ENCODE data around the gene CXCR5. TPM values are rescaled to one million over a fixed set of nuclear protein-coding genes. Genes with fewer than 3 reads are reported as not detected.

CXCR5 gene
- total RNA-seq, 1 donor from 2014 or later: 0.09 TPM

DNA sequence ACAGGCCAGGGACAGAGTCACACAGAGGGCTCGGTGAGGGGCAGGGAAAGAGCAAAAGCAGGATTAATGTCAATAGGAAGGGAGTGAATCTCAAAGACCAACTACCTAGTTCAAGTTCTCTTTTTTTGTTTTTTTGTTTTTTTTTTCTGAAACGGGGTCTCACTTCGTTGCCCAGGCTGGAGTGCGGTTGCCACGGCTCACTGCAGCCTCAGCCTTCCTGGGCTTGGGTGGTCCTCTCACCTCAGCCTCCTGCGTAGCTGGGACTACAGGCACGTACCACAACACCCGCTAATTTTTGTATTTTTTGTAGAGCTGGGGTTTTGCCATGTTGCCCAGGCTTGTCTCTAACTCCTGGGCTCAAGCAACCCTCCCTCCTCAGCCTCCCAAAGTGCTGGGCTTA is 51.7 kb downstream of the CXCR5 start:
- intact Hi-C loops (cut with DNase I): no loop called here
- Histone ChIP-seq H3K4me3 (no peak overlapping the region), H3K9me3 (no peaks in the 10 kb centered on the region), H3K27me3 (ENCODE audit: low read depth) (no peaks in the 10 kb centered on the region), H3K36me3 (no peaks in the 10 kb centered on the region), H3K27ac (no peak overlapping the region), H3K4me1 (peaks cover 4% of the 10 kb centered on the region)
- no peak for DNase-seq
- ATAC-seq: no peak
- TF ChIP-seq CTCF (IDR thresholded peaks at IDR 0.05): no peak

DNA sequence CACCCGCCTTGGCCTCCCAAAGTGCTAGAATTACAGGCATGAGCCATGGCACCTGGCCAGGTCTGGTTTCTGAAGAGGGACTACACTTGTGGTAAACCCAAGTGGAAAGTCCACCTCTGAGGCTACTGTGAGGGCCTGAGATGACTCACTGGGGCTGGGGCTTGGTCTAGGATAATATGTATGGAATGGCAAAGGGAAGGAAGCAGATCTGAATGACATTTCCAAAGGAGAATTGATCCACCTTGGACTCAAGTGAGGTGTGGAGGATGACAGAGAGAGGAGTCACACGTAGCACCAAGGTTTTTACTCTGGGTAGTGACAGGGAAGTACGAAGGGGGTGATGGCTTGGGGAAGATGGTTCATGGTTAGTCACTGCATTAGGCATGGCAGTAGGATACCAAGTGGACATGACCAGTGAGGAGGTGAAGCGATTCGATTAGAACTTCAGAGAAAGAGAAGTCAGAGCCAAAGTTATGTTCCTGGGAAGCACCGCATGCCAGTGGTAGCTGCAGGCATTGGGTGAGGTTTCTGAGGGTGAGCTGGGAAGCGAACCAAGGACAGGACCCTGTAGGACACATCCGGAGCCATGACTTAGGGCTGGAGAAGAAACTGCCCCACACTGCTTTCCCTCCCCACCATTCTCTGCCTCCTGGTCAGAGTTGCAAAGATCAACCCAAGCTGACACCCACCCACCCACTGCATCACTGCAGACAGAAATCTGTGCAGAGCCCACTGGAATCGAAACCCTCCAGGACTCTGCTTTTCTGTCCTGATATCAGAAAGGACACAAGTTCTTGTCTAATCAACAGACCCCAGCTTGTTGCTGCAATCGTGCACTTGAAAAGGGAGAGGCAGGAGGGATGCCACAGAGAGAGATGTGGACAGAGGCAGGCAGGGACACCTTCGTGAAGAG is 55.1 kb downstream of the CXCR5 start:
- no peaks in the 10 kb centered on the region for H3K36me3 ChIP-seq
- intact Hi-C loops (cut with DNase I): no loop called here
- H3K4me3 ChIP-seq: no peak overlapping the region
- H3K27me3 ChIP-seq (ENCODE audit: low read depth): no peaks in the 10 kb centered on the region
- no peak overlapping the region for H3K27ac ChIP-seq
- no peaks in the 10 kb centered on the region for H3K4me1 ChIP-seq
- peak; percentile 74 to 76 for ATAC-seq
- no peak for TF ChIP-seq CTCF (IDR thresholded peaks at IDR 0.05)
- DNase-seq: peak; percentile 75
- no peaks in the 10 kb centered on the region for H3K9me3 ChIP-seq

DNA sequence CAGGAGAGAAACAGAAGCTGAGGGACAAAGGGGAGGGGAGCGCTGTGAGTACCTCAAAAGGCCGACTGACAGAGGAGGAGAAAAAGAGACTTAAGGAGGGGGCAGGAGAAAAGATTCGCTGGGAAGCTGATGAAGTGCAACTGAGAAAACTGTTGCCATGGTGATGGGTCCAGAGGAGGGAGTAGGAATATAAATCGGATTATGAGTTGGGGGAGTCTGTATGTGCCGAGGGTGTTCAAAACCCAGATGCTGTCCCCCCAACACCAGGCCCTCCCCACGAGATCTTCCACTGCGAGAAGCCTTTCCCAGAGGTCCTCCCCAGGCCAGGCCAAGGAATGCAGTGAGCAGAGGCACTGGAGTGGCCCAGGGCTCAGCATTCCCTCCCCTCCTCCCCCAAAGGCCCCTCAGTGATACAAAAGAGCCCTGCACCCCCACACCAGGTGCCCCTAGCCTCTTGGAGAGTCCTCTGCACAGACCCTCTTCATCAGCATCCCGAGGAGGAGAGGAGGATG is 55.8 kb downstream of the CXCR5 start:
- ATAC-seq (no peak), DNase-seq (no peak)
- Histone ChIP-seq H3K36me3 (no peaks in the 10 kb centered on the region), H3K4me1 (no peaks in the 10 kb centered on the region), H3K4me3 (no peak overlapping the region), H3K27me3 (ENCODE audit: low read depth) (peaks cover 3% of the 10 kb centered on the region), H3K27ac (no peak overlapping the region), H3K9me3 (no peaks in the 10 kb centered on the region)
- intact Hi-C loops (cut with DNase I): no loop called here
- no peak for TF ChIP-seq CTCF (IDR thresholded peaks at IDR 0.05)

- intact Hi-C loops (cut with DNase I): no loop called here
- ATAC-seq (peak; percentile 18 to 35), DNase-seq (no peak)
Measured at GRCh38 chr11:118939953-118940598, 56.4 kb downstream of the CXCR5 start.

DNA sequence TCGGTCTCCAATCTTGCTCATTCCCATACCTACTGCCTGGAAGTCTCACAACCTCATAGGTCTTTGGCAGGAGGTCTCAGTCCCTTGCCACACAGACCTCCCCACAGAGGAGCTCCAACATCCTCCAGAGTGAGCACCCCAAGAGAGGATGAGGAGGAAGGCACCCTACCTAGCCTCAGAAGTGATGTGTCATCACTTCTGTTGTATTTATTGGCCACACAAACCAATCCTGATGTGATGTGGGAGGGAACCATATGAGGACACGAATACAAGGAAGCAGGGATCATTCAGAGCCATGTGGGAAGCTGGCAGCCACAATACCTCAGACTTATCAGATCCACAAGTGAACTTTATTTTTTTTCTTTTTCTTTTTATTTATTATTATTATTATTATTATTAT is 63.4 kb downstream of the CXCR5 start:
- peaks cover 10% of the 10 kb centered on the region for H3K27me3 ChIP-seq (ENCODE audit: low read depth)
- H3K36me3 ChIP-seq: no peaks in the 10 kb centered on the region
- H3K4me1 ChIP-seq: no peaks in the 10 kb centered on the region
- no peak for TF ChIP-seq CTCF (IDR thresholded peaks at IDR 0.05)
- ATAC-seq (no peak), DNase-seq (no peak)
- H3K27ac ChIP-seq: no peak overlapping the region
- intact Hi-C loops (cut with DNase I): no loop called here
- no peaks in the 10 kb centered on the region for H3K9me3 ChIP-seq
- no peak overlapping the region for H3K4me3 ChIP-seq

More at GRCh38 chr11:118939953-118940598, 56.4 kb downstream of the CXCR5 start:
- no peaks in the 10 kb centered on the region for H3K36me3 ChIP-seq
- no peaks in the 10 kb centered on the region for H3K9me3 ChIP-seq
- no peak overlapping the region for H3K4me3 ChIP-seq
- no peak overlapping the region for H3K27ac ChIP-seq
- peaks cover 3% of the 10 kb centered on the region for H3K27me3 ChIP-seq (ENCODE audit: low read depth)
- no peaks in the 10 kb centered on the region for H3K4me1 ChIP-seq
- no peak for TF ChIP-seq CTCF (IDR thresholded peaks at IDR 0.05)

Small RNA genes lying within 50 kb of the gene (microRNA-seq; reads per million reads assigned to microRNA genes)
- 1.5 reads per million for gene MIR4492 (ENCODE audit: borderline number of aligned reads)

Other genes starting within 250 kb of the CXCR5 start
- gene TREH, start 204.2 kb upstream of the CXCR5 start, total RNA-seq: 0.30 TPM
- gene DDX6, start 92.7 kb upstream of the CXCR5 start, total RNA-seq: 120 TPM
- 48.9 TPM for gene BCL9L, start 42.0 kb downstream of the CXCR5 start, total RNA-seq
- not detected for gene UPK2, start 72.4 kb downstream of the CXCR5 start, total RNA-seq
- gene FOXR1, start 87.9 kb downstream of the CXCR5 start, total RNA-seq: not detected
- gene CENATAC, start 114.2 kb downstream of the CXCR5 start, total RNA-seq: 51.0 TPM
- gene RPS25, start 134.5 kb downstream of the CXCR5 start, total RNA-seq: 878 TPM
- 49.7 TPM for gene TRAPPC4, start 134.9 kb downstream of the CXCR5 start, total RNA-seq
- gene SLC37A4, start 147.0 kb downstream of the CXCR5 start, total RNA-seq: 13.2 TPM
- gene HYOU1, start 173.3 kb downstream of the CXCR5 start, total RNA-seq: 115 TPM
- 45.6 TPM for gene VPS11, start 183.9 kb downstream of the CXCR5 start, total RNA-seq
- gene HMBS, start 201.0 kb downstream of the CXCR5 start, total RNA-seq: 16.7 TPM
- 40.6 TPM for gene DPAGT1, start 218.0 kb downstream of the CXCR5 start, total RNA-seq
- 16.5 TPM for gene C2CD2L, start 223.5 kb downstream of the CXCR5 start, total RNA-seq
- 31.0 TPM for gene HINFP, start 237.7 kb downstream of the CXCR5 start, total RNA-seq